Measurements from ENCODE around the gene IFNA2. TPM values are rescaled to one million over a fixed set of nuclear protein-coding genes. Genes with fewer than 3 reads are reported as not detected.
A peak's percentile ranks its signal among the peaks of the same experiment; 100 is the strongest.
"Not testable (repeated sequence)": the region's sequence is repeated elsewhere in the genome, so short reads cannot be mapped to it uniquely, and the experiment has no call there.

Gene IFNA2
- total RNA-seq, 2 experiments from 2014 or later: not detected

DNA sequence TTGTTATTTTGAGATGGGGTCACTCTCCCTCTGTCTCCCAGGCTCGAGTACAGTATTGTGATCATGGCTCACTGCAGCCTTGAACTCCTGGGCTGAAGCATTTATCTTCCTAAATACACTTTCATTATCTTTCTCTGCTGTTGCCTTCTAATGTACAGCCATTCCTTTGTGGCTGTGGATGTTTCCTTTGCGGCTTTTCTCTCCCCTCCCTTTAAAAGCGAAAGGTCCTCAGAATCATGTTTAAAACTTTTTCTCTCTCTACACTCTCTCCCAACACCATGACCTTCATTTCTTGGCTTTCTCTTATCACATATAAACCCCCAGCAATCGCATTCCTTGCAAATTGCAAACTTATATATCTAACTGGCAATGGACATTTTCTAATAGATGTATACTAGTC lies 1.6 kb downstream of the IFNA2 start:
- peaks cover 68% of the 10 kb centered on the region for H3K27me3 Mint-ChIP-seq

GRCh38 chr9:21381448-21382339 lies 3.5 kb downstream of the IFNA2 start:
- DNase-seq (peak in 3 of 14 experiments; percentile 42 to 54 (median 51)), ATAC-seq (ENCODE audit: poor library complexity) (peak; percentile 52)
- ChIA-PET POLR2A (interaction anchor here (0.7 to 1.4 kb wide), 3 partner anchors 10 to 53 kb away, joined by 3 to 4 read pairs (median 4); no protein-coding TSS in a partner anchor), CTCF (interaction anchor here (1.5 kb wide), 1 partner anchor 15 kb away, joined by 3 read pairs; no protein-coding TSS in a partner anchor)
- intact Hi-C loops (cut with DNase I, micrococcal nuclease): no loop called here
- H3K27me3 ChIP-seq (ENCODE audit: control insufficient read depth in 1 of 2, insufficient read depth in 2 of 2, low read length in 2 of 2): peaks cover 5 to 16% of the 10 kb centered on the region in 2 experiments
- no peaks in the 10 kb centered on the region for H3K9me3 Mint-ChIP-seq
- H3K4me3 Mint-ChIP-seq: peak overlapping the region; percentile 13
- no peaks in the 10 kb centered on the region for H3K9me3 ChIP-seq (ENCODE audit: control insufficient read depth in 1 of 2, insufficient read depth in 1 of 2, low read length in 2 of 2)
- H3K27ac Mint-ChIP-seq: no peak overlapping the region
- H3K27ac ChIP-seq (ENCODE audit: low read depth in 1 of 2, low read length in 2 of 2): no peak overlapping the region
- no peak overlapping the region for H3K4me3 ChIP-seq (ENCODE audit: low read length)
- H3K36me3 ChIP-seq (ENCODE audit: insufficient read depth, low read length): no peaks in the 10 kb centered on the region
- H3K4me1 ChIP-seq (ENCODE audit: insufficient read depth, low read length): no peaks in the 10 kb centered on the region
- no peak for TF ChIP-seq CTCF (IDR thresholded peaks at IDR 0.05)
- peaks cover 63% of the 10 kb centered on the region for H3K27me3 Mint-ChIP-seq
- H3K36me3 Mint-ChIP-seq (ENCODE audit: low read depth): no peaks in the 10 kb centered on the region
- H3K4me1 Mint-ChIP-seq (ENCODE audit: low read depth): peaks cover 5% of the 10 kb centered on the region

More for the DNA sequence above, 1.6 kb downstream of the IFNA2 start:
- Histone ChIP-seq H3K27ac (ENCODE audit: low read depth in 1 of 2, low read length in 2 of 2) (no peak overlapping the region), H3K9me3 (ENCODE audit: control insufficient read depth in 1 of 2, insufficient read depth in 1 of 2, low read length in 2 of 2) (no peaks in the 10 kb centered on the region), H3K36me3 (ENCODE audit: insufficient read depth, low read length) (no peaks in the 10 kb centered on the region), H3K4me3 (ENCODE audit: low read length) (no peak overlapping the region), H3K4me1 (ENCODE audit: insufficient read depth, low read length) (no peaks in the 10 kb centered on the region), H3K27me3 (ENCODE audit: control insufficient read depth in 1 of 2, insufficient read depth in 2 of 2, low read length in 2 of 2) (peaks cover 3 to 15% of the 10 kb centered on the region in 2 experiments)
- peaks cover 5% of the 10 kb centered on the region for H3K4me1 Mint-ChIP-seq (ENCODE audit: low read depth)
- no peak for TF ChIP-seq CTCF (IDR thresholded peaks at IDR 0.05)
- ATAC-seq (ENCODE audit: poor library complexity): no peak
- ChIA-PET CTCF (no interaction called here), POLR2A (no interaction called here)
- no peak for DNase-seq
- H3K36me3 Mint-ChIP-seq (ENCODE audit: low read depth): no peaks in the 10 kb centered on the region
- intact Hi-C loops (cut with DNase I, micrococcal nuclease): no loop called here
- H3K27ac Mint-ChIP-seq: no peak overlapping the region
- no peak overlapping the region for H3K4me3 Mint-ChIP-seq
- H3K9me3 Mint-ChIP-seq: no peaks in the 10 kb centered on the region

- H3K9me3 Mint-ChIP-seq; intact Hi-C loops (cut with DNase I, micrococcal nuclease); H3K27ac Mint-ChIP-seq; H3K36me3 ChIP-seq (ENCODE audit: insufficient read depth, low read length); H3K27ac ChIP-seq (ENCODE audit: low read depth in 1 of 2, low read length in 2 of 2); H3K4me1 ChIP-seq (ENCODE audit: insufficient read depth, low read length); ATAC-seq (ENCODE audit: poor library complexity); H3K36me3 Mint-ChIP-seq (ENCODE audit: low read depth); H3K4me3 Mint-ChIP-seq; H3K4me1 Mint-ChIP-seq (ENCODE audit: low read depth); CTCF ChIA-PET; H3K9me3 ChIP-seq (ENCODE audit: control insufficient read depth in 1 of 2, insufficient read depth in 1 of 2, low read length in 2 of 2); H3K4me3 ChIP-seq (ENCODE audit: low read length); H3K27me3 ChIP-seq (ENCODE audit: control insufficient read depth in 1 of 2, insufficient read depth in 2 of 2, low read length in 2 of 2); DNase-seq: not testable (repeated sequence)
- POLR2A ChIA-PET: interaction anchor here (0.6 kb wide), 1 partner anchor 1222 kb away, joined by 3 read pairs; no protein-coding TSS in a partner anchor
- peaks cover 28% of the 10 kb centered on the region for H3K27me3 Mint-ChIP-seq
Observed at GRCh38 chr9:21371467-21371866, 13.7 kb downstream of the IFNA2 start.
